Measurements from ENCODE around the gene CLDN16.

The CLDN16 gene

GRCh38 chr3:190444006-190444405 lies 56.0 kb downstream of the CLDN16 start:
- DNase-seq: no peak

- no peak for DNase-seq
Observed at GRCh38 chr3:190444576-190445145, 56.7 kb downstream of the CLDN16 start.

GRCh38 chr3:190446573-190447279 lies 58.8 kb downstream of the CLDN16 start:
- no peak for DNase-seq

- DNase-seq: no peak
Observed at GRCh38 chr3:190448256-190448655, 60.3 kb downstream of the CLDN16 start.

GRCh38 chr3:190449801-190450200 lies 61.8 kb downstream of the CLDN16 start, which contains the start of gene TMEM207:
TMEM207 (minus strand) TSS chr3:190449901; CDS start chr3:190449809, 92 bp downstream.
- no peak for DNase-seq

- DNase-seq: no peak
Observed at GRCh38 chr3:190455828-190456227, 67.9 kb downstream of the CLDN16 start.

- no peak for DNase-seq
Observed at GRCh38 chr3:190456770-190457169, 68.8 kb downstream of the CLDN16 start.

GRCh38 chr3:190458040-190458439 lies 70.1 kb downstream of the CLDN16 start:
- no peak for DNase-seq

Measured in effector CD8-positive, alpha-beta T cell (primary cell).